HCT116 (cell line): ENCODE measurements around the gene SORCS2. TPM values are rescaled to one million over a fixed set of nuclear protein-coding genes. Genes with fewer than 3 reads are reported as not detected.

ENCODE experiments used
- ATAC-seq: fragments of 200-7000 bp; cut with Tn5 transposase; 2 replicates; pipeline ENCODE4 v1.9.1; 2020; ENCODE audit warnings: mild to moderate bottlenecking, moderate library complexity
- BruUV-seq: library from RNA; stranded (reverse); fragments of 400-500 nt; replicated peaks from 2 replicates; lab custom pipeline; 2021; lab: Mats Ljungman, UMichigan
- CTCF ChIA-PET: fragments of 300-600 bp; sonication (Branson Sonifier 250); formaldehyde crosslinking; loops from one replicate; lab custom pipeline; 2021; ENCODE audit warnings: antibody characterized with exemption; lab: Charles Lee
- POLR2A ChIA-PET: fragments of 300-600, 350-600 bp; sonication (Branson Sonifier 250); formaldehyde crosslinking; loops from one replicate; lab custom pipeline; 2021; ENCODE audit warnings: antibody characterized with exemption; lab: Charles Lee
- RAD21 ChIA-PET, 2 experiments: fragments of 300-600 bp; sonication (Branson Sonifier 250); formaldehyde crosslinking; loops; one replicate each; lab custom pipeline; 2023; ENCODE audit warnings: low total read pairs in 2 of 2; ENCODE audit not compliant: uncharacterized antibody in 2 of 2, unreplicated experiment in 2 of 2, low non-redundant PET in 1 of 2; lab: Charles Lee
- DNase-seq: peaks from one replicate; pipeline ENCODE4 v3.0.0-alpha.2; 2010; ENCODE audit warnings: low read depth, low spot score
- H2AFZ ChIP-seq: fragments of 200-600 bp; shearing (Covaris generic), sonication (generic); 2 replicates; pipeline ENCODE4 v1.6.1; 2017; ENCODE audit warnings: low read depth, mixed run types, mixed read lengths, antibody characterized with exemption, low read length; ENCODE audit not compliant: poor library complexity, severe bottlenecking
- H3K27ac ChIP-seq: 2 replicates; pipeline ENCODE4 v1.5.1; 2012; ENCODE audit warnings: low read depth, low read length
- H3K27me3 ChIP-seq: fragments of 200-600 bp; sonication (generic); 2 replicates; pipeline ENCODE4 v1.6.1; 2016; ENCODE audit warnings: mixed run types, low read length, mixed read lengths; ENCODE audit not compliant: insufficient read depth
- H3K36me3 ChIP-seq, 2 experiments: fragments of 200-500 bp in 1 of 2; fragments of 200-600 bp in 1 of 2; sonication (Bioruptor generic) in 1 of 2; sonication (generic) in 1 of 2; 2 replicates each; pipeline versions ENCODE4 v1.5.1 to v1.6.1; 2014 to 2016; ENCODE audit warnings: low read length in 2 of 2, inconsistent platforms in 1 of 2, mixed read lengths in 1 of 2, mixed run types in 1 of 2; ENCODE audit not compliant: insufficient read depth in 2 of 2, control insufficient read depth in 1 of 2
- H3K4me1 ChIP-seq, 2 experiments: fragments of 200-600 bp in 1 of 2; sonication (generic) in 1 of 2; 2 replicates each; pipeline versions ENCODE4 v1.5.1 to v1.6.1; 2012 to 2017; ENCODE audit warnings: low read length in 2 of 2, inconsistent platforms in 1 of 2, mild to moderate bottlenecking in 1 of 2, mixed read lengths in 1 of 2, mixed run types in 1 of 2, moderate library complexity in 1 of 2; ENCODE audit not compliant: insufficient read depth in 2 of 2, control insufficient read depth in 1 of 2
- H3K4me2 ChIP-seq: fragments of 200-600 bp; sonication (generic); 2 replicates; pipeline ENCODE4 v1.6.1; 2017; ENCODE audit warnings: mixed run types, low read length, mixed read lengths
- H3K4me3 ChIP-seq, 2 experiments: fragments of 200-600 bp in 1 of 2; sonication (generic) in 1 of 2; replicated peaks in 1 of 2; 2 replicates each; pipeline ENCODE4 v1.5.1; 2011 to 2016; ENCODE audit warnings: low read length in 2 of 2, control low read depth in 1 of 2, low read depth in 1 of 2, mild to moderate bottlenecking in 1 of 2, mixed read lengths in 1 of 2, mixed run types in 1 of 2
- H3K79me2 ChIP-seq: fragments of 200-600 bp; sonication (generic); 2 replicates; pipeline ENCODE4 v1.6.1; 2017; ENCODE audit warnings: mild to moderate bottlenecking, mixed run types, low read length, moderate library complexity, mixed read lengths; ENCODE audit not compliant: insufficient read depth
- H3K9ac ChIP-seq: fragments of 200-600 bp; sonication (generic); 2 replicates; pipeline ENCODE4 v1.6.1; 2016; ENCODE audit warnings: low read length, mixed read lengths
- H3K9me2 ChIP-seq: fragments of 200-600 bp; sonication (generic), shearing (Covaris generic); 2 replicates; pipeline ENCODE4 v1.6.1; 2017; ENCODE audit warnings: mixed run types, mild to moderate bottlenecking, moderate library complexity; ENCODE audit not compliant: insufficient read depth
- H3K9me3 ChIP-seq, 2 experiments: fragments of 200-500 bp in 1 of 2; fragments of 200-600 bp in 1 of 2; sonication (Bioruptor generic) in 1 of 2; sonication (generic) in 1 of 2; 2 replicates each; pipeline ENCODE4 v1.6.1; 2014 to 2017; ENCODE audit warnings: low read length in 2 of 2, mixed read lengths in 2 of 2, inconsistent platforms in 1 of 2, low read depth in 1 of 2, mild to moderate bottlenecking in 1 of 2, mixed run types in 1 of 2, moderate library complexity in 1 of 2; ENCODE audit not compliant: control insufficient read depth in 1 of 2, insufficient read depth in 1 of 2
- H4K20me1 ChIP-seq: fragments of 200-600 bp; sonication (generic), shearing (Covaris generic); 2 replicates; pipeline ENCODE4 v1.6.1; 2017; ENCODE audit warnings: mixed run types, mild to moderate bottlenecking, moderate library complexity; ENCODE audit not compliant: insufficient read depth
- ATF3 ChIP-seq: IDR thresholded peaks from 2 replicates; pipeline ENCODE4 v1.6.1; 2012
- CBX3 ChIP-seq: IDR thresholded peaks from 2 replicates; pipeline ENCODE4 v1.6.1; 2012; ENCODE audit warnings: low read depth
- CEBPB ChIP-seq: IDR thresholded peaks from 2 replicates; pipeline ENCODE4 v1.6.1; 2012; ENCODE audit warnings: low read depth
- EGR1 ChIP-seq: IDR thresholded peaks from 2 replicates; pipeline ENCODE4 v1.6.1; 2012; ENCODE audit warnings: low read depth
- ELF1 ChIP-seq: IDR thresholded peaks from 2 replicates; pipeline ENCODE4 v1.6.1; 2012; ENCODE audit warnings: low read depth, borderline replicate concordance
- EZH2 ChIP-seq: fragments of 200-600 bp; sonication (generic); IDR thresholded peaks from 2 replicates; pipeline ENCODE4 v1.6.1; 2017; ENCODE audit warnings: antibody characterized with exemption, mixed run types
- JUND ChIP-seq: IDR thresholded peaks from 2 replicates; pipeline ENCODE4 v1.6.1; 2012
- MAX ChIP-seq: IDR thresholded peaks from 2 replicates; pipeline ENCODE4 v1.6.1; 2012
- POLR2A ChIP-seq: IDR thresholded peaks from 2 replicates; pipeline ENCODE4 v1.7.0; 2011; ENCODE audit warnings: borderline replicate concordance; ENCODE audit not compliant: insufficient read depth, insufficient read length; ENCODE audit errors: extremely low read depth
- RAD21 ChIP-seq: IDR thresholded peaks from 2 replicates; pipeline ENCODE4 v1.6.1; 2012; ENCODE audit warnings: low read depth, mild to moderate bottlenecking
- REST ChIP-seq: IDR thresholded peaks from 2 replicates; pipeline ENCODE4 v1.6.1; 2012; ENCODE audit warnings: low read depth
- SIN3A ChIP-seq: IDR thresholded peaks from 2 replicates; pipeline ENCODE4 v1.6.1; 2012; ENCODE audit warnings: low read depth
- SP1 ChIP-seq: IDR thresholded peaks from 2 replicates; pipeline ENCODE4 v1.6.1; 2012; ENCODE audit warnings: low read depth
- TCF7L2 ChIP-seq: IDR thresholded peaks from 2 replicates; pipeline ENCODE4 v1.7.0; 2011; ENCODE audit warnings: borderline replicate concordance, inconsistent platforms; ENCODE audit not compliant: insufficient read depth, insufficient read length; ENCODE audit errors: extremely low read depth
- YY1 ChIP-seq: IDR thresholded peaks from 2 replicates; pipeline ENCODE4 v1.6.1; 2011; ENCODE audit warnings: low read length, low read depth, moderate library complexity, mild to moderate bottlenecking; ENCODE audit not compliant: insufficient replicate concordance; ENCODE audit errors: extremely low read depth
- ZBTB33 ChIP-seq: IDR thresholded peaks from 2 replicates; pipeline ENCODE4 v1.6.1; 2011; ENCODE audit warnings: mild to moderate bottlenecking, low read length, moderate library complexity; ENCODE audit not compliant: insufficient replicate concordance; ENCODE audit errors: extremely low read depth
- ZFX ChIP-seq: fragments of 450-650 bp; IDR thresholded peaks from 2 replicates; pipeline ENCODE4 v1.6.1; 2017
- ZNF274 ChIP-seq: fragments of 200-500 bp; sonication (Bioruptor generic); IDR thresholded peaks from 2 replicates; pipeline ENCODE4 v1.6.1; 2014; ENCODE audit warnings: mild to moderate bottlenecking, low read depth, low read length, inconsistent platforms
- intact Hi-C: fragments of 100-400 bp; cut with micrococcal nuclease; formaldehyde crosslinking; loops from 2 replicates; pipeline ENCODE4 v1.10.0; 2022
- total RNA-seq: library from RNA; stranded (reverse); gene quantifications from one replicate; pipeline ENCODE4 v1.2.1, GENCODE V29; 2021; ENCODE audit not compliant: unreplicated experiment

The SORCS2 gene
- total RNA-seq, 1 experiment from 2014 or later, result 0.37 TPM

GRCh38 chr4:7753931-7754465 lies 561.7 kb downstream of the SORCS2 start:
- no peak overlapping the region for H3K9ac ChIP-seq
- H3K27me3 ChIP-seq, result no peaks in the 10 kb centered on the region
- RAD21 ChIA-PET, result no interaction called here
- intact Hi-C loops, result no loop called here
- H4K20me1 ChIP-seq, result no peaks in the 10 kb centered on the region
- H3K79me2 ChIP-seq, result no peaks in the 10 kb centered on the region
- CTCF ChIA-PET, result no interaction called here
- H3K36me3 ChIP-seq, result no peaks in the 10 kb centered on the region
- no peak overlapping the region for H2AFZ ChIP-seq
- DNase-seq (no peak), ATAC-seq (no peak)
- no peak overlapping the region for H3K27ac ChIP-seq
- BruUV-seq, result no TSS peak
- POLR2A ChIA-PET, result no interaction called here
- H3K4me3 ChIP-seq, result no peak overlapping the region
- no peak overlapping the region for H3K4me2 ChIP-seq
- H3K9me3 ChIP-seq, result no peaks in the 10 kb centered on the region
- TF ChIP-seq EZH2 (no peak), ZFX (no peak), CEBPB (no peak), POLR2A (no peak), MAX (no peak), EGR1 (no peak), ELF1 (no peak), ZBTB33 (no peak), RAD21 (no peak), ATF3 (no peak), JUND (no peak), CBX3 (no peak), ZNF274 (no peak), TCF7L2 (no peak), SP1 (no peak), YY1 (no peak), SIN3A (no peak), REST (no peak)
- H3K4me1 ChIP-seq, result peaks cover 10 to 20% of the 10 kb centered on the region in 2 experiments
- no peaks in the 10 kb centered on the region for H3K9me2 ChIP-seq
